GM04503 (cell line): Measurements from ENCODE around the gene CD2.
"Not testable (repeated sequence)": the region's sequence is repeated elsewhere in the genome, so short reads cannot be mapped to it uniquely, and the experiment has no call there.

Experiments
- DNase-seq: peaks from one replicate; pipeline ENCODE4 v3.0.0-alpha.2; 2012; ENCODE audit warnings: low read depth

CD2 gene

DNA sequence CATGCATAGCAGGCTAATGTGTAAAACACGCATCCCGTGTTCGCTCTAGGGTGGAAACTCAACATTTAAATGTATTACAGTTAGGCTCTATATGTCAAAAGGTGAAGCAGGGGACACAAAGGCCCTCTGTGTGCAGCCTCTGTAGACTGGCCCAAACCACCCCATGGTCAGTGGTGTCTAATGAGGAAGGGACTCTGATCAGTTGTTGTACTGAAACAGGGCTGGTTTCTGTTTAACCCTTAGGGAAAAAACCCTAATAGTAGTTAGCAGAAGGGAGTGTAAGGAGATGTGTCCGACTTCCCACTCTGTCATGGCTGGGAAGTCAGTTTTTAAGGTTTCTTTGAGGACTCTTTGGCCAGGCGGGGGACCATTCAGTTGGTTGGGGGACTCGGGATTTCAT is 21.5 kb upstream of the CD2 start:
- DNase-seq = no peak

DNA sequence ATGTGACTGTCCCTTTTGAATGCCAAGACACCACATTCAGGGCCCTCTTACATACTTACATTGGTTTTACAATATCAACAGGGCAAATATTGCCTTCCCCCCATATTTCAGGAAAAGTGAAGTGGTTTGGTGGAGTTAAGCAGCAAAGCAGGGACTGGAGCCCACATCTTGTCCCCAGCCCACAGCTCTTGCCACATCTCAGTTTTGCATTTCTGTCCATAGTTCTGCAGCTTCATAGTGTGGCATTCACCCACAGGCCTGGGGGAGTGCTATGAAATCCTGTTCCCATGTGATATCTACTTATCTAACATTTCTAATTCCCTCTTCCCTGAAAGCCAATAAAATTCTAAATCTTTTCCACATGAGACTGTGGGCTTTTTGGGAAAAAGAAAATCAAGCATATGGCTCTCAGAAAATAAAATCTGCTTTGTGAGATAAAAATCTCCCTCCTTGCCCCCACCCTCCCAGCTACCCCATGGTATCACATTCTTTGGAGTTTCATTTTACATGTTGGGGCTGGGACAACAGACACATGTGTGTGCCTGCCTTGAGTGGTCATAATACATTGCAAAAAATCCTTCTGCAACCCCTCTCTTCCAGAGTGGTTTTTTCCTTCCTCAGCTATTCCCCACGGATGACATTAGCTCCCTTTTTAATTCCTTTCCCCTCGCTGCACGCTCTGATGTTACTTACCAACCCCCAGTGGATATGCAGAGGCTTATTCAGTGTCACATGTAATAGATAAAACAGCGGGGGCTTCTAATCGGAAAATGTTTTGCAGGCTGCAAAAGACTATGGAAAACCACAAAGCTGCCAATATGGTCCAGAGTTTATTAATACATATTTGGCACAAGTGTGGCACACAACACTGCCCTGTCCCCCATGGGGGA is 20.5 kb upstream of the CD2 start:
- DNase-seq = no peak

DNA sequence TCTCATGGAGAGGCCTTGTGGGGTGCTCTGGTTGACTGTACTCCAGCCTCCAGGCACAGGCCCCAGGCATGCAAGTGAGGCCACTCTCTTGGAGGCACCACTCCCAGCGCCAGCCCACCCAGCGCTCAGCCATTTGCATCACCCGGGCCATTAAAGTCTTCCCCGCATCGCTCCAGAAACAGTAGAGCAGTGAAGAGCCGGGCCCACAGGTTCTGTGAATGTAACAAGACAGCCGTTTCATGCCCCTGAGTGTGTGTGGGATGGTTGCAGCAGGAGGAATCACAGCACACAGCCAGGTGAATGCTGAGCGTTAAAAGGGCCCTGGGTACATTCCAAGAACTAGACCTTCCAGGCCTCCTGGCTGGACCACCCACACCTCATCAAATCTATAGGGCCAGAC is 19.0 kb upstream of the CD2 start:
- no peak for DNase-seq

DNA sequence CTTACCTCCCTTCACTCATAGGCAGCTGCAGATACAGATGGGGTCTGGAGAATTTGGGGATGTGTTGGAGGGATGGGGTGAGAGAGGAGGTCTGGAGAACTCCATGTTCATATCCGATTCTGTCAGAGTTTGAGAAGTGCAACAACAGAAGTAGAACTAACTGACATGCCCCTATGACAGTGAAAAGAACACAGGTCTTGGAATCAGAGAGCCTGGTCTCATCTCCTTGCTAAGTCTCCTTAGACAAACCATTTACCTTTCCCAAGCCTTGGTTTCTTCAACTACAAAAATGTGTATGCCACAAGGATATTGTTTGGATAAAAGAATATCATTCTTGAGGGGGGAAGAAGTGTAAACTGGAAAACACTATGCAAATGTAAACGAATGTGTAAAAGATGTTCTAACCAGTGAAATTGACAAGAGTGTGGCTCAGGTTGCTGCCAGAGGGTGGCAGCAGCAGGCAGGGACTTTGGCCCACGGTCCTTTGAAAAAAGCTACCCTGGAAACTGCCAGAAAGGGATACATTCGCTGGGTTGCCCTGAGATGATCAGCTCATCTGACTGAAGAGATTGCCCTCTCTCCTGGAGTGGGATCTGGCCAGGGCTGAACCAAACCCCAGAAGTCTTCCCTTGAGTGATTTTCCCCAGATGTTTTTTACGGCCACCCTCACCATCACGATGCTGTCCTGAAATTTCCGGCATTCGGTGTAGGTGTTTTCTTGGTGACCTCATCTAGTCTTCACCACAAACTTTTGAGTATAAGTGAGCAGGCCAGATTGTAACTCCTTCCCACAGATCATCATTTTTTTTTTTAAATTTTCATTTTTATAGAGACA is 17.0 kb upstream of the CD2 start:
- DNase-seq = peak; percentile 11

DNA sequence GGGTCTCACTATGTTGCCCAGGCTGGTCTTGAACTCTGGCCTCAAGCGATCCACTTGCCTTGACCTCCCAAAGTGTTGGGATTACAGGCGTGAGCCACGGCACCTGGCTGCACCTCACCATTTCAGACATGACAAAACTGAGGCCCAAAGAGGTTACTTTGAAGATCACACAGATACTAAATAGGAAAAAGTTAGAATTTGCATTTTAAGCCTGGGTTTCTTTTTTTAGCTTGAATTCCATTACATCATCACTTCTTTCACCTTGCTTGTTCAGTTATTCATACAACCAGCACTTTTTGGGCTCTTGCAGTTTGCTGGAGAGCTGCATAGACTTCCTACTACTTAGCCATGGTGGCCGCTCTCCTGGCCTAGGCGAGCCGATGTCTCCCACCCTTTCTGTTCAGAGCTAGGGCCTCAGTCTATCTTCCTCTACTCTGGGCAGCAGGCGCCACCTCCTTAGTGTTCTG is 16.3 kb upstream of the CD2 start:
- no peak for DNase-seq

DNA sequence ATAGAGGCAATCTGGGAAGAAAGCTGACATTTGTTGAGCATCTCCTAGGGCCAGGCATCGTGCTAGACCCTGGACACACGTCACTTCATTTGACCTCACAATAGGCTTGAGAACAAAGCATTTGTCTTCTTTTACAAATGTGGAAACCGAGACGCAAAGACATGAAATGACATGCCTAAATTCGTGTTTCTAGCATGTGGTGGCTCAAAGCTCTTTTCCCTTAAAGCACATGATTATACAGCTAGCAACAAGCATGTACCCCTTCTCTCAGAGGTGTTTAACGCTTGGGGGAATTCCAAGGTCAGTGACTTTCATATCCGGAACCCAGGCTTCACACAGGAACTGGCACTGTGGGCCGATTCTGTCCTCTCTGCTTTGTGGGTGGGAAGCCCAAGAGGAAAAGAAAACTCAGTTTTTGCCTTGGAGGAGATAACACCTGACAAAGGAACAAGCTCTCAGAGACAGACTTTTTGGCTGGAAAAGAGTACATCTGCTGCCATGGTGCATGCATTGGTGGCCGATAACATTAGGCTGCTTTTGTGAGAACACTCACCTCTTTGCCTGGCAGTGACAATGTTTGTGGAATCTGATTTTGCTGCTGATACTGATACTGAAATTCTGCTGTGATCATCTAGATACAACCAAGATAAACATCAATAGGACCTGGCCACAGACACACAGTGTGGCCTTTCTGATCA is 15.4 kb upstream of the CD2 start:
- no peak for DNase-seq

DNA sequence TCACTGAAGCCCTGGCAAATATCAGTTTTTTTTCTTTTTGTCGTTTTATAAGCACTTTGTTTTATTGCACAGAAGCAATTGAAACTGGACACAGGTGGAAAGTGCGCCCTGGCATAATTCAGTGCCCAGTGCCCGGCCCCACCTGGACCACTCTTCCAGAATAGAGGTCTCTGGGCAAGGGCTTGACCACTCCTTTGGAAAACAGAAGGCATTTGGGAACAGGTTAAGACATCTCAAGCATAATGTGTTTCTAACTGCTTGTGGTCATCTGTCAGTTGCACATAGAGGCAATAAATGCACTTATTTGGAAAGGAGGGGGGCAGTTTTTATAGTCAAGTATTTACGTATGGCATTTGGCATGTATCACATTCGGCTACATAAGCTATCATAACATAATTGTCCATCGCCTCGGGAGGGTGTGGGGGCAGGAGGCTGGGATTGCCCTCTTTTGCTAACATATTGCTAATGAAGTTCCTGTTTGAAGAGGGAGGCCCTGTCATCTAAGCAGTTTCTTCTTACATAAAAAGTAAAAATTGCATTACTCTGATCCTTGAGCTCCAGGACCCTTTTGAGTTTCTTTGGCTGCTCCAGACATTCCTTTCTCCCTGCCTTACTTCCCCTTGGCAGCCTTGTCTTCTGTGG is 14.7 kb upstream of the CD2 start:
- no peak for DNase-seq

DNA sequence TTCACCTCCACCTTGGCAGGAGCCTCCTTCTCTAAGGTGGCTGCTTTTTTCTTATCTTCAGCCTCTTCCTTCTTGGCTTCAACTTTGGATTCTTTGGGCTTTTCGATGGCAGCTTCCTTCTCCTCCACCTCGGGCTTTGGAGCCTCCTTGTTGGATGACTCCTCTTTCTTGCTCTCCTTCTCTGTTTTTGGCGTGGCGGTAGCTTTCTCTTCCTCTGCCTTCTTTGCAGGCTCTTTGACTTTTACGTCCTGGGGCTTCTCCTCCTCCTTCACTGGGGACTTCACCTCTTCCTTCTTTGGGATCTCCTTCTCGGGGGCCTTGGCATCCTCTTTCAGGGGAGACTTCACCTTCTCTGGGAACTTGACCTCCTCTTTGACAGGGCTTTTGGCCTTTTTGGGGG is 13.9 kb upstream of the CD2 start:
- no peak for DNase-seq

DNA sequence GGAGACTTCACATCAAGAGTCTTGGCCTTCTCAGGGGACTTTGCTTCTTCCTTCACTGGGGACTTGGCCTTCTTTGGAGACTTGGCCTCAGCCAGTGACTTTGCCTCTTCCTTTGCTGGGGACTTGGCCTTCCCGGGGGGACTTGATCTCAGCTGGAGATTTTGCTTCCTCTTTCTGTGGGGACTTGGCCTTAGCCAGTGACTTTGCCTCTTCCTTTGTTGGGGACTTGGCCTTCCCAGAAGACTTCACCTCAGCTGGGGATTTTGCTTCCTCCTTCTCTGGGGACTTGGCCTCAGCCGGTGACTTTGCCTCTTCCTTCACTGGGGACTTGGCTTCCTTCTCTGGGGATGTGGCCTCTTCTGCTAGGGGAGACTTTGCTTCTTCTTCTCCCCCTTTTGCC is 13.5 kb upstream of the CD2 start:
- no peak for DNase-seq

DNA sequence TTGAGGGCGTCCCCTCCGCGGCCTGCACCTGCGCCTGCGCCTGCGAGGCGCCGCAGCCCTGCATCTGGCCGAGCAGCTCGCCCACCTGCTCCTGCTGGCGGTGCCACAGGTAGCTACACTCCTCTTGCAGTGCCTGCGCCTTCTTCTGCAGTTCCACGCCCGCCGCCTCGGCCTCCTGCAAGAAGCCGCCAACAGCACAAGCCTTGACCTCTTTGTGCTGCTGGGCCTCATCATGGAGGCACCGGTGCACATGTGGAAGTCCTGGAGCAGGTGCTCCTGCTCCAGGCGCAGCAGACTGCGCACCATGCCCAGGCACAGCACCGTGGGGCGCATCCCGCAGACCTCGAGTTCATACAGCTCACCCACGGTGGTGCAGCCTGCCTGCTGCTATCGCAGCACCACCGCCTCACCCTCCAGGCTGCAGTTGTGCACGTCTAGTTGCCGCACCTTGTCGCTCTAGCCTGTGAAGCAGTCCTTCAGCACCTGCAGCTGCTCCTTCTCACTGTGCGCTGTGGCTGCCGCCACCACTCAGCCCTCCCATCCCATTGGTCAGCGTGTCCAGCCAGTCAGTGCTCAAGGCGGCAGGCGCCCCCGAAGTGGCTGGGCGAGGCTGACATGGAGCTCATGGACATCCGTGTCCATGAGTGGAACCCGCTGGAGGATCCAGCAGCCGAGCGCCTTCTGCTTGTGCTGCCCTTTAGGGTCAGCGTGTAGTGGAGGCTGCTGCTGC is 12.2 kb upstream of the CD2 start:
- DNase-seq = no peak

DNA sequence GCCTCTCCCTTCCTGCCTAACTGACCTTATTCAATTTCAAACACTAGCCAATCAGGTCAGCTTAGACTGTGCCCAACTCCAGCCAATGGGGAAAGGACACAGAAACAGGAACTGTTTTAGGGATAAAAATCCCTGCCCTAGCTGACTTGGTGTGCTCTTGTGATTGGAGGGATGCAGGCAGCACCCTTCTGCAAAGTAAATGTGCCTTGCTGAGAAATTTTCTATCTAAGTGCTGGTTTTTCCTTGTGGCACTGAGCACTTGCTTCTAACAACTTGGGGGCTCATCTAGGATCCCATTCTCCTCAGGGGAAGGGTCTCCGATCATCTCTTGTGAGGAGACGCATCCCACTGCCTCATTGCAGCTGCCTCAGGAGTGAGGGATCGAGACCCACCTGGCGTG is 10.7 kb upstream of the CD2 start:
- no peak for DNase-seq

DNA sequence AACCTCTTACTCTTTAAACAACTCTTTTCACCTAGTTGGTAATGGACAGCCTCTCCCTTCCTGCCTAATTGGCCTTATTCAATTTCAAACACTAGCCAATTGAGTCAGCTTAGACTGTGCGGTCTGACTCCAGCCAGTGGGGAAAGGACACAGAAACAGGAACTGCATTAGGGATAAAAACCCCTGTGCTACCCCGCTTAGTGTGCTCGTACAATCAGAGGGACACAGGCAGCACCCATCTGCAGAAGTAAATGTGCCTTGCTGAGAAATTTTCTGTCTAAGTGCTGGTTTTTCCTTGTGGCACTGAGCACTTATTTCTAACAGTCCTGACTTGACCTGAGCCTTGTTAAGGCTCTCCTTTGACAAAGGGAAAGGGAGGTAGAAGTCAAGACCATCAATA is 6.0 kb upstream of the CD2 start:
- no peak for DNase-seq

DNA sequence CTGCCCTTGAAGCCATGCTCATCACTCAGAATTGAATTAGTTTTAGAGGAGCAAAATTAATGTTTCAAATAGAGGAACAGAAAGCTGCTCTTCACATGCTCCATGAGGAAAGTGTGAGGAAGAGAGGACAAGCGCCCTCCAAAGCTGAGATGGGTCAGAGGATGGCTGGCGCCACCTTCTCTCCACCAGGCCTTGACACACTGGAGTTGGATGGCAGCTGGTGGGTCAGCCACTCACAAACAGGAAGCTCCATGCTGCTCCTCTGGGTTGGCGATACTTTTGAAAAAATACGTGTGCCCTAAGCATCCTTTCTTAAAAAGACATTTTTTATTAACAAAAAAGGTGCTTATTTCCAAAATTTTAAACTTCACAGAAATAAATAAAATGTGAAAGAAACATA is 3.1 kb upstream of the CD2 start:
- DNase-seq = no peak

DNA sequence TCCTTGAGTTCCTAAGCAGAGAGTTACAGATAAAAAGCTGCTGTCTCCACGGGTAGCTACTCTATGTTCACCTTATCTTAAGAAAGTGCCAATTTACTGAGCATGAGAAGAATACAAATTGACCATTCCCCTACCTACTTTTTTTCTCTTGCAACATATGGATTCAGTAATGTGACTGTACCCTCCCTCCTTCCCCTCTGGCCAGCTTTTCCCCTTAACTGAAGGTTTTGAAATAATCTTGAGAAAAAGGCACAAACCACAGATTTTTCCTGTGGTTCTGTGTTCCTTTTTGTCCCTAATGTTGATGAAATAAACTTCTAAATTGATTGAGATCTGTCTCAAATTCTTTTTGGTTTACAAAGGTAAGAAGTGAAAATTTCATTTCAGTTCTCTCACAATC is 2.6 kb upstream of the CD2 start:
- DNase-seq = no peak

DNA sequence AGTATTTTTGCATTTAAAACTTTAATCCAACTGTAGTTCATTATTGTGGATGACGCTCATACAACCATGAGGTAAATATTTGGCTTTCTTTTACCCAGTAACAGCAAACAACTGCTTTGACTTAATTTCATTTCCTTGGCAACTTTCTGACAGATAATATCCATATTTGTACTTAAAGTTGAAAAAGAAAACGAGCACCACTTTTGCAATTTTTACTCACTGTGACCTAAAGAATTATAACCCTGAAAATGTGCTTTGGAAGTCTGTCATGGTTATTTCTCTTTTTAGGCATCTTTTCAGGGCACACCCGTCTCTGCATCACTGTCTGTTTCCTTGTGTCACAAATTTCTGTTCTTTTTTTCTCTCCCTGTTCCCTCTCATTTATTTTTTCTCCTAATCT is 918 bp upstream of the CD2 start:
- no peak for DNase-seq

DNA sequence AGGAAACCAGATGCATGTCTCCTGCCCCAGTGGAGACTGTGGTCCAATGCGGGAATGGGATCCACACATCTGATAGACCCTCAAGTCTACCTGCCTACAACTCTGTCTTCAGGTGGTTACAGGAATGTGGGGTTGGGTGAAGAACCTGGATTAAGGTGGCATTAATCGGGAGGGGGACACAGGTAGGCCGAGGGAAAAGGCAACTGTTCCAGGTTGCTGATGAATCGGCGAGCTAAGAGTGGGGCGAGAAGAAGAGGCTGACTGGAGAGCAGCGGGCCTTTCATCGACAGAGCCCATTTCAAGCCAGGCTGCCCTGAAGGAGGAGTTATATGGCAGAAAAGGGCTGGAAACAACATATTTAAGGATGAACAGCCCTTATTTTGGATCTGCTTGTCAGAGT is 836 bp downstream of the CD2 start:
- no peak for DNase-seq

DNA sequence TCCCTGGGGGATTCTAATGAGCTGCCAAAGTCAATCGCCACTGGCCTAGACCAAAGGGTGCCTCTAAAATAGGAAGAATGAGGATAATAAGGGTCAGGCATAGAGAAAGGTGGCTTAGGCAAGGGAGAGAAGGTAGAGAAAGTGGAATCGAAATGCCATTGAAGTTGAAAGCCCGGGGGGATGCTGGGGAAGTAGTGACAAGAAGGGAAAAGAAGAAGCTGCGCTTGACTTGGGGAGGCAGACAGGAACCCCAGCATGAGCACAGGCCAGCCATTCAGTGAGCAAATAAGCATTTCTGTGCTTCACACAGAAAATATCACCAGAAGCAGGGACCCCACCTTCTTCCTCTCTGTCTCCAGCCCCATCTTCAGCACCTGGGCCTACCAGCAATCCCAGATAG is 1.5 kb downstream of the CD2 start:
- no peak for DNase-seq

DNA sequence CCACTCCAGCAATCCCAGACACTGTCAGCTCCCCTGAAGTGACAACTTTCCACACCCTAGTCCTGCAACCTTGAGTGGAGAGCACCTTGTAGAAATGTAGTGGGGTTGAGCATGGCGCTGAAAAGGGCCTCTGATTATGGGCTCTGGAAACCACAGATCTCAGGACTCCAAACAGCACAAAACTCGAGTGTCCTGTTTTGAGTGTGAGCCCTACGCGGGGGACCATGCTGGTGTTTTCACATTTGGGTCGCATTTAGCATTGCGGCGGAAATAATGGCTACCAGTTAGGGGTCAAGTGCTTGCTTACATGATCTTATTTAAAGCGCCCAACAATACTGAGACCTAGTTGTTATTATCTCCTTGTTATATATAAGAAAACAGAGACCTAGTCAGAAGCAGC is 1.9 kb downstream of the CD2 start:
- not testable (repeated sequence) for DNase-seq

DNA sequence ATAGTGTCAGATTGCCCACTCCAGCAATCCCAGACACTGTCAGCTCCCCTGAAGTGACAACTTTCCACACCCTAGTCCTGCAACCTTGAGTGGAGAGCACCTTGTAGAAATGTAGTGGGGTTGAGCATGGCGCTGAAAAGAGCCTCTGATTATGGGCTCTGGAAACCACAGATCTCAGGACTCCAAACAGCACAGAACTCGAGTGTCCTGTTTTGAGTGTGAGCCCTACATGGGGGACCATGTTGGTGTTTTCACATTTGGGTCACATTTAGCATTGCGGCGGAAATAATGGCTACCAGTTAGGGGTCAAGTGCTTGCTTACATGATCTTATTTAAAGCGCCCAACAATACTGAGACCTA is 4.2 kb downstream of the CD2 start:
- not testable (repeated sequence) for DNase-seq

DNA sequence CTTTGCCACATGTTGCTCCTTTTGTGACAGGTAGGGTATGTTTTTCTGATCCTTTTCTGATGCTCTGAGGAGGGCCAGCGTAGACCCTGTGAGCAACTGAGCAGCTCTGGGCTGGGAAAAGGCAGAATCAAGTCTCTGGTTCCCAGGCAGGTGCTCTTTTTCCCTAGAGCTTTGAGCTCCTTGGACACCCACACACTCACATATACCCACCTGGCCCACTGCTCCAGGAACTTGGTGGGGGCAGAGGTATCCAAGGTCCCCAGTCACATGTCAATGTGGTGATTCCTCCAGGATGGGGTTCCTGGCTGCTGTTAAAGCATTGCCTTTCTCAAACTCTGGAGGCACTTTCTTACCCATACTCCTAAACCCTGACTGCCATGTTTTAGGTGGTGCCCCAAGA is 5.4 kb downstream of the CD2 start:
- no peak for DNase-seq

DNA sequence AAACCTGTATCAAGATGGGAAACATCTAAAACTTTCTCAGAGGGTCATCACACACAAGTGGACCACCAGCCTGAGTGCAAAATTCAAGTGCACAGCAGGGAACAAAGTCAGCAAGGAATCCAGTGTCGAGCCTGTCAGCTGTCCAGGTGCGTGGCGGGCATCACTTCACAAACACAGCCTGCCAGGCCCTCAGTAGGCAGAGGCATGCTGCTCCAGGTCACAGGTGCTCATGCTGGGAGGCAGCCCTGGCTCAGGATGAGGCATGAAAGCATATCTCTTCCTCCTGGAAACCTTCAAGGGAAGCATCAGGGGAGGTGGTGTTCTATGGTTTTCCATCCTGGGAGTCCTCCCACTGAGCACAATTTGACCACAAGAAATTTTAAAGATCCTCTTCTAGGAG is 6.3 kb downstream of the CD2 start:
- DNase-seq = no peak
